GM12875 (cell line): ENCODE results near the gene CCDC194.

Source experiments
- H3K4me3 ChIP-seq: one replicate; pipeline ENCODE4 v1.5.1; 2011; ENCODE audit warnings: low read depth, low read length, control low read depth
- CTCF ChIP-seq: IDR thresholded peaks from 2 replicates; pipeline ENCODE4 v1.5.1; 2011; ENCODE audit warnings: low read depth, mild to moderate bottlenecking, control low read depth, inconsistent platforms, low read length, moderate library complexity, borderline replicate concordance; ENCODE audit not compliant: insufficient read depth

CCDC194 gene

GRCh38 chr19:17418710-17419109 is 24.7 kb upstream of the CCDC194 start:
- TF ChIP-seq CTCF, result no peak
- no peak overlapping the region for H3K4me3 ChIP-seq

GRCh38 chr19:17415121-17415520 is 21.1 kb upstream of the CCDC194 start:
- TF ChIP-seq CTCF, result no peak
- H3K4me3 ChIP-seq, result no peak overlapping the region

GRCh38 chr19:17414097-17414496 is 20.1 kb upstream of the CCDC194 start:
- no peak for TF ChIP-seq CTCF
- H3K4me3 ChIP-seq, result no peak overlapping the region

GRCh38 chr19:17411801-17412200 is 17.8 kb upstream of the CCDC194 start:
- TF ChIP-seq CTCF, result no peak
- H3K4me3 ChIP-seq, result no peak overlapping the region

- no peak overlapping the region for H3K4me3 ChIP-seq
- TF ChIP-seq CTCF, result no peak
Measured at GRCh38 chr19:17409990-17410389, 16.0 kb upstream of the CCDC194 start.

- peak overlapping the region; percentile 75 for H3K4me3 ChIP-seq
- TF ChIP-seq CTCF, result no peak
Measured at GRCh38 chr19:17406887-17407196, 12.8 kb upstream of the CCDC194 start.

- no peak for TF ChIP-seq CTCF
- peak overlapping the region; percentile 75 for H3K4me3 ChIP-seq
Measured at GRCh38 chr19:17406046-17406886, 12.3 kb upstream of the CCDC194 start.
